ENCODE results near the gene BSCL2.
"Not testable (repeated sequence)": the region's sequence is repeated elsewhere in the genome, so short reads cannot be mapped to it uniquely, and the experiment has no call there.

The BSCL2 gene

DNA sequence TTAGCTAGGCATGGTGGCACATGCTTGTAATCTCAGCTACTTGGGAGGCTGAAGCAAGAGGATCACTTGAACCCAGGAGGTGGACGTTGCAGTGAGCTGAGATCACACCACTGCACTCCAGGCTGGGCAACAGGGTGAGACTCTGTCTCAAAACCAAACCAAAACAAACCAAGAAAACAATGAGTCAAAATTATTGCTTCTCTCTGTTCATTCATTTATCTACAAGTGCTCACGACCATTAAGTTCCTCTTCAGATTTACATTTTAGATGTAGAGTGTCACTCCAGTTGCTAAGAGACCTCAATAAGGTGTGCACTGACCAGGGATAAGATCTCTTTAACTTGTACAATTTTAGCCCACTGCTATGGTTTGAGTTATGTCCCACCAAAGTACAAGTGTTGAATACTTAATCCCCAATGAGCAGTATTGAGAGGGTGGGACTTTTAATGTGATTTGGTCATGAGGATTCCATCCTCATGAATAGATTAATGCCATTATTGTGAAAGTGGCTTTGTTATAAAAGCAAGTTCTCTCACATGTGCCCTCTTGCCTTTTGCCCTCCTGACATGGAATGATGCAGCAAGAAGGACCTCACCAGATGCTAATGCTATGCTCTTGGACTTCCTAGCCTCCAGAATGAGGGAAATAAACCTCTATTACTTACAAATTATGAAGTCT is 12.2 kb upstream of the BSCL2 start:
- DNase-seq (ENCODE audit: low spot score), result no peak

DNA sequence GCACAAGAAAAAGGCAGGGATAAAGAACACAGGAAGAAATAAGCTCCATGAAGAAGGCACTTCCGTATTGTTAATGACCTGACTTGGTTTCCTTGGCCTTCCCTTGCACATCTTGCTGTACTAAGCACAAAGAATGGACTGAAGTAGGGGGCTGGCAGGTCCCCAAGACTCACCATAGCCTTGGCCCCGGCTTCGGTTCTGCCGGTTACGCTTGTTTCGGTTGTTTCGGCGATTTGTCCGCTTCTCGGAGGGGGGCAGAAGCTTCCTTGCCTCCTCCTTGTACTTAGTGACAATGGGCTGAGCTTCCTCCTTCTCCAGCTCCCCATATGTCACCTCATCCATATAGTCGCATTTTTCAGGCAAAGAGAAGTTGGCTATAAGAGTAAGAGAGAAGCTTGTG is 9.6 kb upstream of the BSCL2 start:
- DNase-seq (ENCODE audit: low spot score), result no peak

DNA sequence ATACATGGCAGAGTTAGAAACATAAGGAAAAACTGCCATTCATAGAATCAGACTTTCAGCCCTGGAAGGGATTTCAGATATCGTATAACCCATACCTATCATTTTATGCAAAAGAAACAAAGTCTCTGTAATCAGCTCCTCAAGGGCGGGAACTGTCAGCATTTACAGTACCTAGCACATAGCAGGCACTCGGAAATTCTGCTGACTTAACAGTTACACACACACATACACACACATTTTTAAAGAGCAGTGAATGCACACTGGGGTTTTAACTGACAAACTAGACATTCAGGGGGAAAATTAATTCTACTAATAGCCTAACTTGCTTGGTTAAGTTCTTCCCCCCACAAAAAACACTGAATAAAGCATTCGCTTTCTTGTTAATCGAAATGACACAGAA is 9.0 kb upstream of the BSCL2 start:
- DNase-seq (ENCODE audit: low spot score), result no peak

DNA sequence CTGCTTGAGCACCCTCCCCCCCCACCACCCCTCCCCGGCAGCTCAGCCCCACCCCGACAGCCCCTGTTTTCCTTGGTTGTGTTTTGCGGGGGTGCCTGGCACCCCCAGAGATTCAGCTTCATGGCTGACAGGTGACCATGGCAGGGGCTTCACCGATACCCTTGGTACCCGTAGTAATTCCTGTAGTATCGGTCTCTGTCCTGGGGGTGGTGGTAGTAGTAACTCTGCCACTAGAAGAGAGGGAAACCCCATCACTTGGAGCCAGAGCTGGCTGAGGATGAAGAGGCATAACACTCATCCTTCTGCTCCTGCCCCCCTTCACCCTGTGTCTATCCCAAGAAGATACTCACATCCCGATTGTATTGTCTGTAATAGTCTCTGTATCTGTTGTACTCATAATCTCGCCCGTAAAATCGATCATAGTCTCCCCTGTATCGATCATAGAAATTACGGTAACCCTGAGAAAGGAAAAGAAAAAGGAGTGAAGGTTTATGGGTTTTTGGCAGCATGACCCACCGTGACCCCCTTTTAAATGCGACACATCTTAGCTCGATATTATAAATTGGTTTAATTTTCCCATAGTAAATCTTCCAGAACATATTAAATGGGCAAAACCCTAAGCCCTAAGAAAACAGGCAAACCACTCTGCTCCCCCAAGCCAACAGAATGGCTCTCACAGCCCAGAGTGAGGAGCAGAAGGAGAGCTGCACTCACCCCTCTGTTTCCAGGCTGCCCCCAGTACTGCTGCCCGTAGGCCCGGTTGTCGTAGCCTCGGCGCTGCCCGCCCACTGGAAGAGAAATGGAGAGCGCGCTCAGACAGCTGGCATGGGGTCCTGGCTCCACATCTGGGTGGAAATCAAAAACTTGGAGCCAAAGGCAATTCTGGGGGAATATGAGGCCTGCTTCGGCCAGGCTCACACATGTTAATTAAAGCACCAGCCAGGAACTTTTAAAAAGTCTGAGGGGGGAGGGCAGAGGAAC is 8.2 kb upstream of the BSCL2 start:
- DNase-seq (ENCODE audit: low spot score), result no peak

DNA sequence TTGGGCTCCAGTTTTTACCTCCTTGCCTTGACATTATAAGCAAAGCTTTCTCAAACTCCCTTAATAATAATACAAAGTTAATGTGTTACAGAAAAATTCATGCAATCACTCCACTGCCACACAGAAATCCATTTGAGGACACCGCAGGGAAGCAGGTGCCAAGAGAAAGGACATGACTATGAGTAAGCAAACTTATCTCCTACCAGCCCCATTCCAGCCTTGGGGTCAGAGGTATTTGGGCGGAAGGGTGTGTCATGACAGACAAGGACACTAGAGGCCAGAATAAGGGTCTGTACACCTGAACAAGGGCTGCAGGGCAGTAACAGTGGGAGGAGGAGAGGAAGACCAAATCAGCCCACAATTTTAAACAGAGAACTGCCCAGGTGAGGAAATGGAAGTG is 6.1 kb upstream of the BSCL2 start:
- DNase-seq (ENCODE audit: low spot score), result no peak

DNA sequence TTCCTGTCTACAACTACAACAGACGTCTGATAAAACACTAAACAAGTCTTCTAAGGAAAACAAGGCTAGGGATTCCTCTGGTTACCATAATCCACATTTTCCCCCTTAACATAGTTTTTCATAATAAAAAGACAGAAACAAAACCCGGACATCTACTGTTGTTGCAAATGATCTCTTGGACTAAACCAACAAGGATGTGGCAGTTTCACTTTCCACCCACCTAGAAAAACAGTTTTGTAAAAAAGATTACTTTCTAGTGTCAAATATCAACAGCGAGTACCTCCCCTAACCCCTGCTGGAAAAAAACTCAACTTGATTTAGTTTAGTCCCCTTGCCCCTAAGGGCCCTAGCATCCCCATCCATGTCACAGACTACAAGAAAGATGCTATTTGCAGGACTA is 5.6 kb upstream of the BSCL2 start:
- DNase-seq (ENCODE audit: low spot score), result no peak

DNA sequence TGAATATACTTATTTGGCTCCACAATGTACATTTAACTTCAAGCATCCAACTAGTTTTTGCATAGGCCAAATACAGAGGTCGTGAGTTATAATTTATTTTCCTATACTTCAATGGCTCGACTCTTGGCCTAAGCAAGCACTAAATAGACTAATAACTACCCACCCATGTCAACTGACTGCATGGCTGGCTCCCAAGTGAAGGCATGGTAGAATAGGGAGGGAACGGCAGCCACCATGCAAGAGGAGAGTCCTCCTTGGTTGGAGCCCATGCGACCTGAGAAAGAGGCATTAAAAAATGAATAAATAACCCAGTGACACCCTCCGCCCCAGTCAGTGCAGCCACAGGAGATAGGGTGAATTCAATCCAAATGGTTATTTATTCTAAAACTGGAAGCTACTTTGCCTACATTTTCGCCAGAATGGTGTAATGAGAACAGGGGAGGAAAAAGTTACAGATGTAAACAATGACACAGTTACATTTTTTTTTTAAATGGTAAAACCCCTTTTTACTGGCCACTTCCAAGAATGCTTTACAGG is 5.1 kb upstream of the BSCL2 start:
- DNase-seq (ENCODE audit: low spot score), result no peak

DNA sequence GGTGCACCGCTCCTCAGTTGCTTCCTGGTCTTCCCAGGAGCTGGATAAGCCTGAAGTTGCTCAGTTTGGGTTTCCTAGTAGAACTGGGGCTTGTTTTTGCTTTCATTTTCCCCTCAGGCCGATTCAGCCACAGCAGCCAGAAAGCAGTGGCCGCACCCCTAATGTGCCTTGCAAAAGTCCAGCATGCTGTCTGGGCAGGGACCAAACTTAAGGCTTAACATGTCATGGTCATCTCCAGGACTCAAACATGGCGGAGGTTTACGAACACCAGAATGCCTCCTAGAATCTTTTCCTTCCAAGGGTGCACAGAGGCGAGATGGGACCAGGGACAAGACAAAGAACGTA is 2.7 kb upstream of the BSCL2 start:
- peak; percentile 33 for DNase-seq (ENCODE audit: low spot score)

DNA sequence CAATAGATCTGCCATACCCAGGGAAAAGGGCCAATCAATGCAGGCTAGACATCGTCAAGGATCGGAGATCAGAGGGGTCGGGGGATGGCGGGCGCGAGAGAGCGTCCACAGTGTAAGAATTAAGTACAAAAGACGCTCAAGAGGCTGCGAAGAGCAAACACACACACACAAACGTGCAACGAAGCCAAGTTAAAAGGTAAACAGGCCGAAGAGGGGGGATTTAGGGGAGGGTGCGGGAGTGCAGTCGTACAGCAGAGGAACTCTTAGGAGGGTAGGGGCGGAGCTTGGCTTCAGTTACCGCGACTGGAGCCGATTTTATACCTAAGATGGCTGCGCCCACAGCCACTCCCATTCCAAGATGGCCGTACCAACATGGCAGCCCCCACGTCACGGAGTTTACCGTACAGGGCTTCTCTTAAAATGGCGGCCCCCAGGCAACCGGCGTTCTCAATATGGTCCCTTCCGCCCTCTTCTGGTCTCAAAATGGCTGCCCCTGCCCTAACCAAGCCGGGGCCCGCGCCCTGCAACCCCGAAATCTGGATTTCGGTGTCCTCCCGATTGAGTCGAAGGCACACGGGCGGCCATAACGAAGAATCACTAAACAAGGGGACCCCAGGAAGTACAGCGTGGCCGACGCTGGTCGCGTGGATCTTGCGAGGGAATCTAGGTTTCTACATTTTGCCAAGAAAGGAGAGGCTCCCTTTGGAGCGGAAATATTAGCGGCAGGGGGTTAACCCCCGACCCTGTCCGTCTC is 2.2 kb upstream of the BSCL2 start:
- DNase-seq (ENCODE audit: low spot score), result peak; percentile 95

DNA sequence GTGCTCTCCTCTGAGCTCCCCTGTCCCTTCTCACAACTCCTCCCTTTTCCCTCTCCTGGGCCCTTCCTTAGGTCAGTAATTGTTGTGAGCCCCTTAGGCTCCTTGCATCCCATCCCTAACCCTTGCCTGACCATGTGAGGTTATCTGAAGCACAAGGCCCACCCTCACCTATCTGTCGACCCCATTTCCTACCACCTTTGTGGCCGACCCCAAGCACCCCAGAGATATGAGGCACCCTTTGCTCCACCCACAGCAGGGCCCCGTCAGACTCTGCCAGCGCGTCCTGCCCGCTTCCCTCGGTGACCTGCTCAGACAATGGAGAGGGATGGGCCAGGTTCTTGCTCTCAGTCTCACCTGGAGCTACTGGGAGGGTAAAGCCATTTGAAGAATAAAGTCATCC is 1.6 kb upstream of the BSCL2 start:
- no peak for DNase-seq (ENCODE audit: low spot score)

DNA sequence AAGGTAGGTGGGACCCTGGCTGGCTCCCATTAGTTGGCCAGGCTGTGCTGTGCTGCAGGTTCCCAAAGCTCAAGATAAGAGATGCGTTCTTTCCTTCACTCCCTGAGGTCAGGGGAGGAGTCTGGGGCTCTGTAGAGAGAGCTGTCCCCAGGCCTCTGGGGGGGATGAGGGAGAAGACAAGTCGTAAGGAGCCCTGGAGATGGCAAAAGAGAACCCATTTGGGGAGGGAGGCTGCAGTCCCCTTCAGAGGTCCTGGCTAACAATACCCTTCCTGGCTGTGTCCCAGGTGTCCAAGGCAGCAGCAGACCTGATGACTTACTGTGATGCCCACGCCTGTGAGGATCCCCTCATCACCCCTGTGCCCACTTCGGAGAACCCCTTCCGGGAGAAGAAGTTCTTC is 1.2 kb upstream of the BSCL2 start:
- no peak for DNase-seq (ENCODE audit: low spot score)

DNA sequence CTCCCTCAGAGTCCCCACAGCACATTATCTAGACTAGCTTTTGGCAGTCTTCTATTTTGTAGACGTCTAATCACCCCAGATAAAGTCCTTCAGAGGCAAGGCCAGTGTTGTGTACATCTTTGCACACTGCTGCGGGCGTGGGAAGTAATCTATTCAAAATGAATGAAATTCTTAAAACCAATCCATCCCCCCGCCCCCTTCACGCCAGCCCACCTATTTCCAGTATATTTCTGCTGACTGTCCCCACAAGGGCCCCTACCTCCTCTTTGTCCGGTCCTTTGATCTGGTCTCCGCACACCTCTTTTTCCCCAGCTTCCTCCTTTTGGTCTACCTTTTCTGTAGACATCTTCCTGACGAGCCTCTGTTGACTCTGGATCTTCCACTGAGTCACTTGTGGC is 375 bp downstream of the BSCL2 start:
- no peak for DNase-seq (ENCODE audit: low spot score)

DNA sequence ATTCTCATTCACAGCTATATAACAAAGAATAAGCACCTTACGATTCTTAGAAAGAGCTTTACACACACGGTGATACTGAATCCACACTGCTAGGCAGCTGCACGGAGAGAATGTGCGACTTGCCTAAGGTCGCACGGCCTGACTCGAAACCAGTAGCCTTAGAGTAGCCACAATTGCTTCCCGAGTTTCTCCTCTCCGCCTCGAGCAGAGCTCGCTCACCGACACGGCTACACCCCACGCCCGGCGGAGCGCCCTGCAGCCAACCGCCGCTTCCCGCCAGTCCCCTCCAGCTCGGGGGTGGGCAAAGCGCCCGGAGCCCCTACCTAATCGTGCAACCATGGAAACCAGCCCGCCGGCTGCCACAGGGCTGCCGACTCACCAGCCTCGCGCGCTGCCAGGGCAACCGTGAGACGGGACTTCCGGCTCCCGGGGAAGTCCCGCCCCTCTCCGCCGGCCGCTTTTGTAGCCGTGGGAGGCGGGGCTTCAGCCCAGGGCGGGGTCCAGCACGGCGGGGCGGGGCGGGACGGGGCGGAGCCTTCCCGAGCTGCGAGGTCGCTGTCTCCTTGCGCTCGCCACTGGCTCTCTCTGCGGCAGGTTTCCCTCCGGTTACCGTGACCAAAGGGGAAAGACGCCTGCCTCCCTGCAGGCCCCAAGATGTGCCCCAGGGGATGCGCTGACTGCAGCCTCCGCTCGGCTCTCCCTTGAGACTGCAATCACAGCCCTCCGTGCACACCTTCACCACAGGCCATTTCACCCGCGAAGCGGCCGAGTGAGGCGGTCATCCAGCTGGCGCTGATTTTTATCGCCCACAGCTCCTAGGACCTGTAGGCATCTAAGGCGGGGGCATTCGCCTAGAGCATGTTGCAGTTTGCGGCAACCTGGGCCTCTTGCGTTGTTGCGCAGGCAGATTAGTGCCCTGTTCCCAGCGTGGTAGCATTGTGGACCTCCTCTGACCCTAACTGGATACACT is 1.1 kb downstream of the BSCL2 start:
- DNase-seq (ENCODE audit: low spot score), result peak; percentile 96

DNA sequence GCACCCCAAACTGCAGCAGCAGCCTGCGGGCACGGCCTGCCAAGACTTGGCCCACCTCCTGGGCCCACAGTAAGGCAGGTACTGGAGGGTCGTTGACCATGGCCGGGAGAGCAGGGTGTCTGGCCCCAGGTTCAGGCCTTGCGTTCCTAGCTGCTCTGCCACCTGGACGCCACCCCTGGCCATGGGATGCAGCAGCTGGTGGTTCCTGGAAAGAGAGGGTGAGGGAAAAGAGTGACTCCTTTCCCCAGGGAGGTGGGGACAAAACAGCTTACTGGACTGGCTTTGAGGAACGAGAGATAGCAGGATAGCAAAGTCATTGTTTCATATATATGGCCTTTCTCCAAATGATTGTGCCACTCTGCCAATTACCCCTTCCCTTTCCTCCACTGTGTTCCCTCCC is 1.8 kb downstream of the BSCL2 start:
- DNase-seq (ENCODE audit: low spot score), result no peak

DNA sequence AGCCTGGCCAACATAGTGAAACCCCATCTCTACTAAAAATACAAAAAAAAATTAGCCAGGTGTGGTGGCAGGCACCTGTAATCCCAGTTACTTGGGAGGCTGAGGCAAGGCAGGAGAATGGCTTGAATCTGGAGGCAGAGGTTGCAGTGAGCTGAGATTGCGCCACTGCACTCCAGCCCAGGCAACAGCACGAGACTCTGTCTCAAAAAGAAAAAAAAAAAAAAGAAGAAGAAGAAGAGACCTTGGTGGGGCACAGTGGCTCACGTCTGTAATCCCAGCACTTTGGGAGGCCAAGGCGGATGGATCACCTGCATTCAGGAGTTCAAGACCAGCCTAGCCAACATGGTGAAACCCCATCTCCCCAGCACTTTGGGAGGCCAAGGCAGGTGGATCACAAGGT is 3.3 kb downstream of the BSCL2 start:
- DNase-seq (ENCODE audit: low spot score), result not testable (repeated sequence)

DNA sequence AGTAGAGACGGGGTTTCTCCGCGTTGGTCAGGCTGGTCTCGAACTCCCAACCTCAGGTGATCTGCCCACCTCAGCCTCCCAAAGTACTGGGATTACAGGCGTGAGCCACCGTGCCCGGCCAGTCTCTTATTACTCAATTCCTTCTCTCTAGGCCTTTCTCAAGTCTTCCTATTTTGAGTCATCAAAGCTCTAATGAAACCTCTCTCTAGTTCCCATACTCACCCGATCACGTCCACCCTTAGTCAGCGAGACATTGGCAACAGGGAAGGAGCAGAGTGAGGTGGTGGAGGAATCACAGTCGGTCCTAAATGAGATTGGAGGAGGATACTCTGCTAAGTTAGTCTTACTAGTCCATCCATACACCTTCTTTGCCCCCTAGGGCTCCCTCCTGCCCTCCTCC is 5.0 kb downstream of the BSCL2 start:
- DNase-seq (ENCODE audit: low spot score), result no peak

DNA sequence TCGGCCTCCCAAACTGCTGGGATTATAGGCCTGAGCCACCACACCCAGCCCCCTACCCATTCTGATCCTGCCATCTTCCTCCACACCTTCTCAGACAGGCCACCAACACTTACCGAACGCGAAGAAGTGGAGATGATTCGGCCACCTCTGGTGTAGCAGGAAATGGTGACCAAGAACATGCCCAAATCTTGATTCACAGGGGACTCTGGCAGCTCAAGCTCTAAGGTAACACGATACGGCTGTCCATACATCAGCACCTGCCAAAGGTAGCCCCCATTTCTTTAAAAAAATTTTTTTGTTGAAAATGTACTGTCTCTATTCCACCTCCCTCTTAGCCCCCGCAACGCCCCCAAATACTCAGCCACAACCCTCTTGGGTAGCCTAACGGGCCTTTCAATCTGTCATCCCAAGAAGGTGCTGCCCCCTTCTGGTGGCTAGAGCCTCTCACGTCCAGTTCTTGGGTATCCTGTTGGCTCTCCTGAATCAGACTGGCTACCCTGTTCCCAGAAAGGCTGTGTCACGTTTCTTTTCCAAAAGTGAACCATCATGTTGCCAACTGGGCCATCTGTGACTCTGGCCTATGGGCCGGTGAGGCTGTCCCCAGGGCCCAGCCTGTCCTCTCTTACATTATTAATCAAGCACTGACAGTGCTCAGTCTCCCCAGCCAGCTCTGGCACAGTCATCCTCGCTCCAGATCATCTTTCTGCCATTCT is 12.6 kb downstream of the BSCL2 start:
- DNase-seq (ENCODE audit: low spot score), result peak; percentile 83

DNA sequence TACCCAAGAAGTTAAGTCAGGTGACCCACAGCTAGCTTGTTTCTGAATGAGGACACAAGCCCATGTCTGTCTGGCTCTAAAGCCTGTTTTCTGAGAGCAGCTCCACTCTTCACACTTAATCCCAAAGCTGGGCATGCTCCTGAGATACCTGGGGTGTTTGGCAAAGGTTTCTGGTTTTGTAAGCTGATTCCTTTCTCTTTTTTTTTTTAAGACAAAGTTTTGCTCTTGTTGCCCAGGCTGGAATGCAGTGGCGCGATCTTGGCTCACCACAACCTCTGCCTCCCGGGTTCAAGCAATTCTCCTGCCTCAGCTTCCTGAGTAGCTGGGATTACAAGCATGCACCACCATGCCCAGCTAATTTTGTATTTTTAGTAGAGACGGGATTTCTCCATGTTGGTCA is 13.6 kb downstream of the BSCL2 start:
- not testable (repeated sequence) for DNase-seq (ENCODE audit: low spot score)

DNA sequence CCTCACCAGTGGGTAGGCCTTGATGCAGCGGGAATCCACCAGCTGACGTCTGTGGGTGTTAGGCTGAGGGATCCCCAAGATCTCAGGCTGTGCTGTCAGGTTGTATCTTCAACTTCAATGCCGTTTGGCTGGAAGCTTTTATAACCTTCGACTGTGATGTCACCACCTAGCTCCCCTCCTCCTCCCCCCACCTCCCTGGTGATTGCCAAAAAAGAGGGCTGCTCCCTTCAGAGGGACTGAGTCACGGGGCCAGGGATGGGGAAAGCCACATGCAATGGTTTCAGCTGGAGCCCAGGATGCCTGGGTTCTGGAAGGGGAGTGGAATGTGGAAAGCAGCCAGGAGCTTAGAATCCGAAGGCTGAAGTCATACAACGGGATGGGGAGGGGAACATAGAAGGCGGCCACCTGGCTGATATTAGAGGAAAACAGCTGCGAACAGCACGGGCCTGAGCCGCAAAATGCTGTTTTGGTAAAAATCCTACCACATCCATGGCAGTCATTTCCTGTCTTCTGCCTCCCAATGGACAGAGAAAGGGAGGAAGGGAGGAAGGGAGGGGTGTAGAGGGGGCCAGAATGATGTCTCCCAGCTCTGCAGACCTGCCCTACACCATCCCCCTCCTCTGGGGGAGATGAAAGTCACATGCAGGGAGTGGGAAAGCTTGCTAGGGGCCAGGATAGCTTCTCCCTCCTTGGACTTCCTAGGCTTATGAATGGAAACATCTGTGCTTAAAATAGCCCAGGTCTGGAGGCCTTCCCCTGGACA is 17.6 kb downstream of the BSCL2 start, which contains the start of gene LRRN4CL:
Gene LRRN4CL, minus strand, starts transcription at position 110 of the 763 bp plus-strand sequence. CDS start 1,022 bp downstream, outside the sequence.
- peak; percentile 98 for DNase-seq (ENCODE audit: low spot score)

DNA sequence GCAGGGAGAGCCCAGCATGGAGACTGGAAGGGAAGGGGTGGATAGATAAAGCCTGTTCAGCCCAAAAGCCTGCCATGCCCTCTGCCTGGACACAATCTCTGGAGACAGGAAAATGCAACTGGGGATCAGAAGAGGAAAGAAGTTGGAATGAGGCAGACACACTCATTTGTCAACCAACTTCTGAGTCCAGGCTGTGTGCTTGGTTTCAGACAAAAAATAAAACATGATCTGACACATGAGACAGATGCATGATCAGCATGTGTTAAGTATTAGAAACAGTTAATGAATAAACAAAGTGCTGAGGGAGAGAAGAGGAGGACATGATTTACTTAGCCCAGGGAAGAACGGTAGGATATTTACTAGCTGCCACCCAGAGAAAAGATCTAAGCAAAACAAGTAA is 18.7 kb downstream of the BSCL2 start:
- DNase-seq (ENCODE audit: low spot score), result no peak
